Calu3 (cell line): Measurements from ENCODE around the gene RPS6KA6. TPM values are rescaled to one million over a fixed set of nuclear protein-coding genes. Genes with fewer than 3 reads are reported as not detected.

Experiments used
- BruUV-seq: library from RNA; stranded (reverse); fragments of 400-500 nt; replicated peaks from 2 replicates; lab custom pipeline; 2021; lab: Mats Ljungman, UMichigan
- CTCF ChIA-PET: fragments of 300-600 bp; sonication (Branson Sonifier 250); formaldehyde crosslinking; loops from one replicate; lab custom pipeline; 2022; ENCODE audit warnings: antibody characterized with exemption; lab: Charles Lee
- DNase-seq: peaks from one replicate; pipeline ENCODE4 v3.0.0; 2022
- H3K27ac Mint-ChIP-seq: one replicate; pipeline ENCODE4 v1.8.0; 2022; ENCODE audit warnings: mixed read lengths; ENCODE audit not compliant: unreplicated experiment
- H3K27me3 Mint-ChIP-seq: one replicate; pipeline ENCODE4 v1.8.0; 2022; ENCODE audit warnings: mixed read lengths; ENCODE audit not compliant: unreplicated experiment
- H3K36me3 Mint-ChIP-seq: one replicate; pipeline ENCODE4 v1.8.0; 2022; ENCODE audit warnings: mild to moderate bottlenecking, moderate library complexity, mixed read lengths; ENCODE audit not compliant: insufficient read depth, unreplicated experiment
- H3K4me1 Mint-ChIP-seq: one replicate; pipeline ENCODE4 v1.8.0; 2022; ENCODE audit warnings: mild to moderate bottlenecking, low read depth, mixed read lengths; ENCODE audit not compliant: unreplicated experiment
- H3K4me3 Mint-ChIP-seq: one replicate; pipeline ENCODE4 v1.8.0; 2022; ENCODE audit warnings: mild to moderate bottlenecking, low read depth, moderate library complexity, mixed read lengths; ENCODE audit not compliant: unreplicated experiment
- H3K9me3 Mint-ChIP-seq: one replicate; pipeline ENCODE4 v1.8.0; 2022; ENCODE audit warnings: low read depth, mixed read lengths; ENCODE audit not compliant: unreplicated experiment
- CTCF ChIP-seq: fragments of 200-600 bp; IDR thresholded peaks from one replicate; pipeline ENCODE4 v1.8.0; 2022; ENCODE audit warnings: antibody characterized with exemption; ENCODE audit not compliant: unreplicated experiment
- intact Hi-C: fragments of 100-400 bp; cut with micrococcal nuclease; formaldehyde crosslinking; loops from one replicate; pipeline ENCODE4 v1.10.0; 2022; ENCODE audit not compliant: unreplicated experiment
- total RNA-seq: library from RNA; stranded (reverse); gene quantifications from 2 replicates; pipeline ENCODE4 v1.2.3, GENCODE V29; 2022

RPS6KA6 gene
- total RNA-seq, 1 experiment from 2014 or later: 3.8 TPM

GRCh38 chrX:84170931-84171330 is 17.1 kb downstream of the RPS6KA6 start:
- TF ChIP-seq CTCF: no peak
- no TSS peak for BruUV-seq
- Mint-ChIP-seq H3K4me1 (peaks cover 7% of the 10 kb centered on the region), H3K4me3 (no peak overlapping the region), H3K36me3 (no peaks in the 10 kb centered on the region), H3K9me3 (no peaks in the 10 kb centered on the region), H3K27me3 (no peaks in the 10 kb centered on the region), H3K27ac (no peak overlapping the region)
- CTCF ChIA-PET: no interaction called here
- intact Hi-C loops: no loop called here
- no peak for DNase-seq

GRCh38 chrX:84168574-84168973 is 19.4 kb downstream of the RPS6KA6 start:
- Mint-ChIP-seq H3K4me1 (peaks cover 7% of the 10 kb centered on the region), H3K4me3 (no peak overlapping the region), H3K27ac (no peak overlapping the region), H3K9me3 (no peaks in the 10 kb centered on the region), H3K36me3 (no peaks in the 10 kb centered on the region), H3K27me3 (no peaks in the 10 kb centered on the region)
- no peak for DNase-seq
- BruUV-seq: no TSS peak
- CTCF ChIA-PET: no interaction called here
- TF ChIP-seq CTCF: no peak
- intact Hi-C loops: no loop called here

- Mint-ChIP-seq H3K4me3 (no peak overlapping the region), H3K9me3 (no peaks in the 10 kb centered on the region), H3K27ac (no peak overlapping the region), H3K4me1 (peaks cover 7% of the 10 kb centered on the region), H3K36me3 (no peaks in the 10 kb centered on the region), H3K27me3 (no peaks in the 10 kb centered on the region)
- no TSS peak for BruUV-seq
- CTCF ChIA-PET: no interaction called here
- intact Hi-C loops: no loop called here
- TF ChIP-seq CTCF: no peak
- no peak for DNase-seq
These were observed 19.9 kb downstream of the RPS6KA6 start for GRCh38 chrX:84168095-84168494.

- no peaks in the 10 kb centered on the region for H3K36me3 Mint-ChIP-seq
- no peak for DNase-seq
- no TSS peak for BruUV-seq
- TF ChIP-seq CTCF: no peak
- H3K27ac Mint-ChIP-seq: no peak overlapping the region
- intact Hi-C loops: no loop called here
- no peak overlapping the region for H3K4me3 Mint-ChIP-seq
- H3K9me3 Mint-ChIP-seq: no peaks in the 10 kb centered on the region
- peaks cover 7% of the 10 kb centered on the region for H3K4me1 Mint-ChIP-seq
- CTCF ChIA-PET: no interaction called here
- no peaks in the 10 kb centered on the region for H3K27me3 Mint-ChIP-seq
These were observed 22.3 kb downstream of the RPS6KA6 start for GRCh38 chrX:84165711-84166110.
